Measurements from ENCODE around the gene ATG3.

- TF ChIP-seq, protein P1, sequence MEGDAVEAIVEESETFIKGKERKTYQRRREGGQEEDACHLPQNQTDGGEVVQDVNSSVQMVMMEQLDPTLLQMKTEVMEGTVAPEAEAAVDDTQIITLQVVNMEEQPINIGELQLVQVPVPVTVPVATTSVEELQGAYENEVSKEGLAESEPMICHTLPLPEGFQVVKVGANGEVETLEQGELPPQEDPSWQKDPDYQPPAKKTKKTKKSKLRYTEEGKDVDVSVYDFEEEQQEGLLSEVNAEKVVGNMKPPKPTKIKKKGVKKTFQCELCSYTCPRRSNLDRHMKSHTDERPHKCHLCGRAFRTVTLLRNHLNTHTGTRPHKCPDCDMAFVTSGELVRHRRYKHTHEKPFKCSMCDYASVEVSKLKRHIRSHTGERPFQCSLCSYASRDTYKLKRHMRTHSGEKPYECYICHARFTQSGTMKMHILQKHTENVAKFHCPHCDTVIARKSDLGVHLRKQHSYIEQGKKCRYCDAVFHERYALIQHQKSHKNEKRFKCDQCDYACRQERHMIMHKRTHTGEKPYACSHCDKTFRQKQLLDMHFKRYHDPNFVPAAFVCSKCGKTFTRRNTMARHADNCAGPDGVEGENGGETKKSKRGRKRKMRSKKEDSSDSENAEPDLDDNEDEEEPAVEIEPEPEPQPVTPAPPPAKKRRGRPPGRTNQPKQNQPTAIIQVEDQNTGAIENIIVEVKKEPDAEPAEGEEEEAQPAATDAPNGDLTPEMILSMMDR (optimal IDR thresholded peaks at IDR 0.05 in 1 of 3, IDR thresholded peaks at IDR 0.05 in 1 of 3, conservative IDR thresholded peaks at IDR 0.05 in 1 of 3; ENCODE audit: extremely low read depth in 1 of 3, insufficient read depth in 2 of 3, low read length in 3 of 3), result no peak
- TF ChIP-seq EZH2 (IDR thresholded peaks at IDR 0.05; ENCODE audit: low read length), result no peak
These were observed 48.4 kb upstream of the ATG3 start for GRCh38 chr3:112610121-112610520.
